Measurements from ENCODE around the gene FXYD7. TPM values are rescaled to one million over a fixed set of nuclear protein-coding genes. Genes with fewer than 3 reads are reported as not detected.

Gene FXYD7
- total and polyA plus RNA-seq, 12 donors = 0.10 to 0.37 (median 0.29) TPM; not detected in 8

GRCh38 chr19:35117116-35117515, 25.9 kb upstream of the FXYD7 start:
- ATAC-seq = no peak
- no peak for DNase-seq
- WGBS, 2 donors = 58 to 63% methylated on average over 8 of the region's 8 CpGs
- Histone ChIP-seq H3K27me3 (no peaks in the 10 kb centered on the region), H3K9me3 (no peaks in the 10 kb centered on the region), H3K4me1 (peaks cover 4 to 30% (median 12%) of the 10 kb centered on the region in 9 donors), H3K27ac (no peak overlapping the region), H3K36me3 (no peaks in the 10 kb centered on the region), H3K4me3 (no peak overlapping the region)
- no peak for TF ChIP-seq CTCF (IDR thresholded peaks at IDR 0.05)
- intact Hi-C loops (cut with DNase I) = no loop called here

GRCh38 chr19:35117799-35118198, 25.3 kb upstream of the FXYD7 start:
- H3K4me3 ChIP-seq = no peak overlapping the region
- no peak overlapping the region for H3K27ac ChIP-seq
- peaks cover 4 to 30% (median 13%) of the 10 kb centered on the region in 9 donors for H3K4me1 ChIP-seq
- no peaks in the 10 kb centered on the region for H3K27me3 ChIP-seq
- DNase-seq (no peak), ATAC-seq (no peak)
- intact Hi-C loops (cut with DNase I) = no loop called here
- no peaks in the 10 kb centered on the region for H3K36me3 ChIP-seq
- H3K9me3 ChIP-seq = no peaks in the 10 kb centered on the region
- no peak for TF ChIP-seq CTCF (IDR thresholded peaks at IDR 0.05)
- 76 to 77% methylated on average over 11 of the region's 11 CpGs for WGBS, 2 donors

GRCh38 chr19:35118268-35119020, 24.6 kb upstream of the FXYD7 start:
- Histone ChIP-seq H3K27me3 (no peaks in the 10 kb centered on the region), H3K27ac (peak overlapping the region in 1 of 10 donors; percentile 21), H3K36me3 (no peaks in the 10 kb centered on the region), H3K4me1 (peaks cover 6 to 36% (median 16%) of the 10 kb centered on the region in 9 donors), H3K9me3 (no peaks in the 10 kb centered on the region), H3K4me3 (no peak overlapping the region)
- intact Hi-C loops (cut with DNase I) = no loop called here
- DNase-seq (no peak), ATAC-seq (peak in 2 of 8 donors; percentile 4 to 15)
- no peak for TF ChIP-seq CTCF (IDR thresholded peaks at IDR 0.05)
- 78 to 79% methylated on average over 11 to 13 of the region's 13 CpGs for WGBS, 2 donors

- Histone ChIP-seq H3K27me3 (no peaks in the 10 kb centered on the region), H3K4me3 (no peak overlapping the region), H3K4me1 (peaks cover 9 to 43% (median 23%) of the 10 kb centered on the region in 9 donors), H3K27ac (no peak overlapping the region), H3K9me3 (no peaks in the 10 kb centered on the region), H3K36me3 (no peaks in the 10 kb centered on the region)
- no peak for TF ChIP-seq CTCF (IDR thresholded peaks at IDR 0.05)
- intact Hi-C loops (cut with DNase I) = no loop called here
- no peak for ATAC-seq
- no peak for DNase-seq
- whole genome bisulfite sequencing, 2 donors = 65 to 73% methylated on average over 14 of the region's 14 CpGs
These were observed 24.0 kb upstream of the FXYD7 start for GRCh38 chr19:35119091-35119490.
